GM18505 (cell line): ENCODE data around the gene FRS3.
"Not testable (repeated sequence)": the region's sequence is repeated elsewhere in the genome, so short reads cannot be mapped to it uniquely, and the experiment has no call there.

ENCODE experiments used
- ATAC-seq: cut with Tn5 transposase; IDR thresholded peaks from one replicate; pipeline ENCODE4 v1.9.1; 2021; ENCODE audit not compliant: unreplicated experiment
- POLR2A ChIP-seq: IDR thresholded peaks from 4 replicates; pipeline ENCODE4 v1.6.1; 2011; ENCODE audit warnings: borderline replicate concordance; ENCODE audit not compliant: insufficient read depth, insufficient read length; ENCODE audit errors: extremely low read depth

The FRS3 gene

GRCh38 chr6:41779788-41780550 is at the start of gene FRS3:
FRS3 (minus strand) TSS chr6:41779900; CDS start chr6:41776987, 2,913 bp downstream.
- ATAC-seq: peak; percentile 90

GRCh38 chr6:41826343-41827022 is 46.8 kb upstream of the FRS3 start:
- TF ChIP-seq POLR2A: no peak
- ATAC-seq: no peak

More at GRCh38 chr6:41779788-41780550, at the start of gene FRS3:
- TF ChIP-seq POLR2A: peak; percentile 43

- TF ChIP-seq POLR2A: no peak
- ATAC-seq: no peak
Measured at GRCh38 chr6:41824571-41825569, 45.2 kb upstream of the FRS3 start.

GRCh38 chr6:41823178-41823577 is 43.5 kb upstream of the FRS3 start:
- ATAC-seq: no peak
- no peak for TF ChIP-seq POLR2A

- ATAC-seq: no peak
Measured at GRCh38 chr6:41822021-41822420, 42.3 kb upstream of the FRS3 start.

GRCh38 chr6:41821266-41821665 is 41.6 kb upstream of the FRS3 start:
- ATAC-seq: no peak
- no peak for TF ChIP-seq POLR2A

More at GRCh38 chr6:41822021-41822420, 42.3 kb upstream of the FRS3 start:
- TF ChIP-seq POLR2A: no peak

GRCh38 chr6:41818271-41819054 is 38.8 kb upstream of the FRS3 start:
- no peak for TF ChIP-seq POLR2A
- no peak for ATAC-seq

- no peak for ATAC-seq
- TF ChIP-seq POLR2A: no peak
Measured at GRCh38 chr6:41815587-41815986, 35.9 kb upstream of the FRS3 start.

GRCh38 chr6:41814629-41815028 is 34.9 kb upstream of the FRS3 start:
- no peak for ATAC-seq
- no peak for TF ChIP-seq POLR2A

- no peak for ATAC-seq
- TF ChIP-seq POLR2A: no peak
Measured at GRCh38 chr6:41813956-41814355, 34.3 kb upstream of the FRS3 start.

GRCh38 chr6:41813469-41813868 is 33.8 kb upstream of the FRS3 start:
- ATAC-seq: no peak
- no peak for TF ChIP-seq POLR2A

- ATAC-seq: not testable (repeated sequence)
Measured at GRCh38 chr6:41811946-41812345, 32.2 kb upstream of the FRS3 start.

GRCh38 chr6:41811095-41811494 is 31.4 kb upstream of the FRS3 start:
- ATAC-seq: no peak
- no peak for TF ChIP-seq POLR2A
